Measurements from ENCODE around the gene KDM5A. TPM values are rescaled to one million over a fixed set of nuclear protein-coding genes. Genes with fewer than 3 reads are reported as not detected.

Gene KDM5A
- total RNA-seq, 1 donor from 2014 or later: 32.4 TPM

DNA sequence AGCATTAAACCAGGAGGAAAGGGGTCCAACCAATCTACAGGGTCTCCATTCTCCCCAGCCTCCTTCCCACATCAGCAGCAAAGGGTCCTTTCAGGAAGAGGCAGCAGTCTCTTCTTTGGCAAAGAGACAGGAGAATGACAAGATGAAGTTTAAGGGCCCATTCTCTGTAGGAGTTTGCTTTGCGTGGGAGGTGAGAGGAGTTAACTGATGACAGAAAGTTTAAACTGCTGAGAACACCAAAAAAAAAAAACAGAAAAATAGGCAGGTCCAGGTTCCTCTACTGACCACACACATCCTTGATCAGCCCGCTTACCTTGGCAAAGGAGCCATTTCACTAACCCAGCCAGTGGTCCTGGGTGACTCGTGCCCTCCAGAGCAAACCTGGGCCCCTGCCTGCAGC is 132.2 kb downstream of the KDM5A start:
- Histone ChIP-seq H3K4me3 (no peak overlapping the region), H3K9me3 (no peaks in the 10 kb centered on the region), H3K27ac (no peak overlapping the region), H3K36me3 (no peaks in the 10 kb centered on the region), H3K4me1 (no peaks in the 10 kb centered on the region), H3K27me3 (no peaks in the 10 kb centered on the region)
- TF ChIP-seq, protein P1, sequence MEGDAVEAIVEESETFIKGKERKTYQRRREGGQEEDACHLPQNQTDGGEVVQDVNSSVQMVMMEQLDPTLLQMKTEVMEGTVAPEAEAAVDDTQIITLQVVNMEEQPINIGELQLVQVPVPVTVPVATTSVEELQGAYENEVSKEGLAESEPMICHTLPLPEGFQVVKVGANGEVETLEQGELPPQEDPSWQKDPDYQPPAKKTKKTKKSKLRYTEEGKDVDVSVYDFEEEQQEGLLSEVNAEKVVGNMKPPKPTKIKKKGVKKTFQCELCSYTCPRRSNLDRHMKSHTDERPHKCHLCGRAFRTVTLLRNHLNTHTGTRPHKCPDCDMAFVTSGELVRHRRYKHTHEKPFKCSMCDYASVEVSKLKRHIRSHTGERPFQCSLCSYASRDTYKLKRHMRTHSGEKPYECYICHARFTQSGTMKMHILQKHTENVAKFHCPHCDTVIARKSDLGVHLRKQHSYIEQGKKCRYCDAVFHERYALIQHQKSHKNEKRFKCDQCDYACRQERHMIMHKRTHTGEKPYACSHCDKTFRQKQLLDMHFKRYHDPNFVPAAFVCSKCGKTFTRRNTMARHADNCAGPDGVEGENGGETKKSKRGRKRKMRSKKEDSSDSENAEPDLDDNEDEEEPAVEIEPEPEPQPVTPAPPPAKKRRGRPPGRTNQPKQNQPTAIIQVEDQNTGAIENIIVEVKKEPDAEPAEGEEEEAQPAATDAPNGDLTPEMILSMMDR (IDR thresholded peaks at IDR 0.05): no peak
- no peak for DNase-seq (ENCODE audit: low spot score in 2 of 2)
- intact Hi-C loops (cut with DNase I): no loop called here

GRCh38 chr12:256225-256624 is 132.9 kb downstream of the KDM5A start:
- TF ChIP-seq, protein P1 (IDR thresholded peaks at IDR 0.05): no peak
- Histone ChIP-seq H3K27ac (no peak overlapping the region), H3K4me3 (no peak overlapping the region), H3K4me1 (no peaks in the 10 kb centered on the region), H3K36me3 (no peaks in the 10 kb centered on the region), H3K27me3 (no peaks in the 10 kb centered on the region), H3K9me3 (no peaks in the 10 kb centered on the region)
- intact Hi-C loops (cut with DNase I): no loop called here
- no peak for DNase-seq (ENCODE audit: low spot score in 2 of 2)

GRCh38 chr12:254912-255311 is 134.2 kb downstream of the KDM5A start:
- intact Hi-C loops (cut with DNase I): no loop called here
- no peak overlapping the region for H3K4me3 ChIP-seq
- no peaks in the 10 kb centered on the region for H3K4me1 ChIP-seq
- no peaks in the 10 kb centered on the region for H3K36me3 ChIP-seq
- DNase-seq (ENCODE audit: low spot score in 2 of 2): no peak
- TF ChIP-seq, protein P1 (IDR thresholded peaks at IDR 0.05): no peak
- no peak overlapping the region for H3K27ac ChIP-seq
- H3K9me3 ChIP-seq: no peaks in the 10 kb centered on the region
- no peaks in the 10 kb centered on the region for H3K27me3 ChIP-seq

DNA sequence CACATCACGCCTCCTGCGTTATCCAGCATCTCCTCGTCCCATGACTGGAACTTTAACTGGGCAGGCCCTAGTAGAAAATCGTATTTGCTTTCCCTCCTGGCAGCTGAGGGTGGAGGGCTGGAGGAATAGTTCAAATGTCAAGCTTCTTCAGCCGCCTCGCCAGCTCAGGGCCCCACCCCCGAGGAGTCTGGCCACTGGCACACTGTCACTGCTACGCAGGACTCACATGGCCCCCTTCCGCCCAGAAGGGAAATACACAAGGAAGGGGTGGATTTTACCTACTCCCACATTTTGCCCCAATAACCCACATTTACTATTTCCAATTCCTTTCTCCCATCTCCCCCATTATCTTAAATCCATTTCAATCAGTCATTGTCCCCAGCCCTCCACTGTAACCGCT is 135.1 kb downstream of the KDM5A start:
- Histone ChIP-seq H3K4me3 (no peak overlapping the region), H3K27ac (no peak overlapping the region), H3K36me3 (no peaks in the 10 kb centered on the region), H3K4me1 (no peaks in the 10 kb centered on the region), H3K9me3 (no peaks in the 10 kb centered on the region), H3K27me3 (no peaks in the 10 kb centered on the region)
- intact Hi-C loops (cut with DNase I): no loop called here
- TF ChIP-seq, protein P1 (IDR thresholded peaks at IDR 0.05): no peak
- no peak for DNase-seq (ENCODE audit: low spot score in 2 of 2)

- TF ChIP-seq, protein P1 (IDR thresholded peaks at IDR 0.05): no peak
- H3K4me1 ChIP-seq: no peaks in the 10 kb centered on the region
- H3K27me3 ChIP-seq: no peaks in the 10 kb centered on the region
- no peaks in the 10 kb centered on the region for H3K36me3 ChIP-seq
- intact Hi-C loops (cut with DNase I): no loop called here
- no peaks in the 10 kb centered on the region for H3K9me3 ChIP-seq
- no peak overlapping the region for H3K4me3 ChIP-seq
- H3K27ac ChIP-seq: no peak overlapping the region
- DNase-seq (ENCODE audit: low spot score in 2 of 2): no peak
Observed at GRCh38 chr12:253116-253831, 135.8 kb downstream of the KDM5A start.

GRCh38 chr12:252636-253035 is 136.5 kb downstream of the KDM5A start:
- no peaks in the 10 kb centered on the region for H3K27me3 ChIP-seq
- intact Hi-C loops (cut with DNase I): no loop called here

More at GRCh38 chr12:252636-253035, 136.5 kb downstream of the KDM5A start:
- no peaks in the 10 kb centered on the region for H3K36me3 ChIP-seq
- no peak overlapping the region for H3K27ac ChIP-seq
- TF ChIP-seq, protein P1 (IDR thresholded peaks at IDR 0.05): no peak
- no peaks in the 10 kb centered on the region for H3K4me1 ChIP-seq
- DNase-seq (ENCODE audit: low spot score in 2 of 2): no peak
- no peak overlapping the region for H3K4me3 ChIP-seq
- H3K9me3 ChIP-seq: no peaks in the 10 kb centered on the region
